ENCODE measurements around the gene CTBS. TPM values are rescaled to one million over a fixed set of nuclear protein-coding genes. Genes with fewer than 3 reads are reported as not detected.

The CTBS gene, protein sequence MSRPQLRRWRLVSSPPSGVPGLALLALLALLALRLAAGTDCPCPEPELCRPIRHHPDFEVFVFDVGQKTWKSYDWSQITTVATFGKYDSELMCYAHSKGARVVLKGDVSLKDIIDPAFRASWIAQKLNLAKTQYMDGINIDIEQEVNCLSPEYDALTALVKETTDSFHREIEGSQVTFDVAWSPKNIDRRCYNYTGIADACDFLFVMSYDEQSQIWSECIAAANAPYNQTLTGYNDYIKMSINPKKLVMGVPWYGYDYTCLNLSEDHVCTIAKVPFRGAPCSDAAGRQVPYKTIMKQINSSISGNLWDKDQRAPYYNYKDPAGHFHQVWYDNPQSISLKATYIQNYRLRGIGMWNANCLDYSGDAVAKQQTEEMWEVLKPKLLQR
- total RNA-seq (ENCODE audit: low replicate concordance), result 7.2 and 11.5 TPM in 2 replicates

GRCh38 chr1:84573967-84574842 is at the start of gene CTBS:
CTBS (minus strand) TSS chr1:84574440; CDS start chr1:84574415, 25 bp downstream.
- Mint-ChIP-seq H3K4me3 (peak within 1 kb of the TSS; percentile 94), H3K36me3 (peaks cover 17% of the 10 kb centered on the region), H3K27me3 (ENCODE audit: insufficient read depth, low read depth) (no peaks in the 10 kb centered on the region), H3K9me3 (peaks cover 2% of the 10 kb centered on the region), H3K4me1 (peaks cover 26% of the 10 kb centered on the region), H3K27ac (peak within 1 kb of the TSS; percentile 90)
- Histone ChIP-seq H3K36me3 (no peaks in the 10 kb centered on the region), H2AFZ (replicated peaks) (peak within 1 kb of the TSS; percentile 90), H3K27me3 (peaks cover 7% of the 10 kb centered on the region), H3K27ac (peak within 1 kb of the TSS; percentile 89), H3K4me1 (peaks cover 28% of the 10 kb centered on the region), H3K79me2 (ENCODE audit: low read depth) (no peaks in the 10 kb centered on the region), H3K4me3 (peak within 1 kb of the TSS; percentile 76), H3K4me2 (peak within 1 kb of the TSS; percentile 96), H4K20me1 (ENCODE audit: low read depth) (peaks cover 2% of the 10 kb centered on the region), H3K9ac (peak within 1 kb of the TSS; percentile 67), H3K9me3 (ENCODE audit: low read depth) (no peaks in the 10 kb centered on the region), H3F3A (ENCODE audit: low read depth) (peaks cover 25% of the 10 kb centered on the region)
- peak; percentile 96 for DNase-seq (ENCODE audit: low spot score)
- TF ChIP-seq EZH2 (IDR thresholded peaks at IDR 0.05) (peak; percentile 57), CTCF (IDR thresholded peaks at IDR 0.05) (no peak), EZH2phosphoT487 (IDR thresholded peaks at IDR 0.05) (no peak)

DNA sequence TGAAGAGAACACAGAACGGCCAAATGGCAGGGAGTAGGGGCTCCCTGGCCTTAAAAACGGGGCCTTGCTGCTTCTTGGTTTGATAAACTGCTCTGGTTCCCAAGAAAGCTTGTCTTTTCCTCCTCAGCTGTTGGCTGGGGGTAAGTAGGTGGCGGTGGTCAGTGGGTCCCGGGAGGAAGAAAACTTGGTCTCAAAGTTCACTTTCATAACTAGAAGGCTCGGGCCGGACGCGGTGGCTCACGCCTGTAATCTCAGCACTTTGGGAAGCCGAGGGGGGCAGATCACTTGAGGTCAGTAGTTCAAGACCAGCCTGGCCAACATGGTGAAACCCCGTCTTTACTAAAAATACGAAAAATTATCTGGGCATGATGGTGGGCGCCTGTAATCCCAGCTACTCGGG is 47.3 kb upstream of the CTBS start:
- Histone ChIP-seq H3K4me3 (no peak overlapping the region), H3K9me3 (ENCODE audit: low read depth) (no peaks in the 10 kb centered on the region), H3K36me3 (no peaks in the 10 kb centered on the region), H3K27me3 (no peaks in the 10 kb centered on the region), H3K4me1 (no peaks in the 10 kb centered on the region), H3K79me2 (ENCODE audit: low read depth) (no peaks in the 10 kb centered on the region), H3F3A (ENCODE audit: low read depth) (peaks cover 7% of the 10 kb centered on the region), H3K9ac (no peak overlapping the region), H2AFZ (replicated peaks) (no peak overlapping the region), H3K27ac (no peak overlapping the region), H3K4me2 (no peak overlapping the region), H4K20me1 (ENCODE audit: low read depth) (no peaks in the 10 kb centered on the region)
- H3K27me3 Mint-ChIP-seq (ENCODE audit: insufficient read depth, low read depth), result peaks cover 2% of the 10 kb centered on the region
- TF ChIP-seq CTCF (IDR thresholded peaks at IDR 0.05) (no peak), EZH2phosphoT487 (IDR thresholded peaks at IDR 0.05) (no peak), EZH2 (IDR thresholded peaks at IDR 0.05) (no peak)
- no peaks in the 10 kb centered on the region for H3K9me3 Mint-ChIP-seq
- H3K36me3 Mint-ChIP-seq, result no peaks in the 10 kb centered on the region
- no peak overlapping the region for H3K27ac Mint-ChIP-seq
- no peak overlapping the region for H3K4me3 Mint-ChIP-seq
- peaks cover 10% of the 10 kb centered on the region for H3K4me1 Mint-ChIP-seq
- no peak for DNase-seq (ENCODE audit: low spot score)

- H3K4me2 ChIP-seq, result peak overlapping the region; percentile 74
- no peaks in the 10 kb centered on the region for H4K20me1 ChIP-seq (ENCODE audit: low read depth)
- H3K4me3 ChIP-seq, result peak overlapping the region; percentile 54
- peak overlapping the region; percentile 86 for H2AFZ ChIP-seq (replicated peaks)
- peak overlapping the region; percentile 28 for H3K9ac ChIP-seq
- no peaks in the 10 kb centered on the region for H3K27me3 ChIP-seq
- peak; percentile 87 for TF ChIP-seq CTCF (IDR thresholded peaks at IDR 0.05)
- no peak for TF ChIP-seq EZH2 (IDR thresholded peaks at IDR 0.05)
- TF ChIP-seq EZH2phosphoT487 (IDR thresholded peaks at IDR 0.05), result no peak
- H3K27me3 Mint-ChIP-seq (ENCODE audit: insufficient read depth, low read depth), result peaks cover 2% of the 10 kb centered on the region
- H3K27ac Mint-ChIP-seq, result no peak overlapping the region
- H3K9me3 ChIP-seq (ENCODE audit: low read depth), result no peaks in the 10 kb centered on the region
- no peaks in the 10 kb centered on the region for H3K36me3 ChIP-seq
- peak overlapping the region; percentile 88 for H3K4me3 Mint-ChIP-seq
- no peaks in the 10 kb centered on the region for H3K36me3 Mint-ChIP-seq
- H3F3A ChIP-seq (ENCODE audit: low read depth), result peaks cover 7% of the 10 kb centered on the region
- H3K27ac ChIP-seq, result peak overlapping the region; percentile 60
- H3K79me2 ChIP-seq (ENCODE audit: low read depth), result no peaks in the 10 kb centered on the region
- no peaks in the 10 kb centered on the region for H3K9me3 Mint-ChIP-seq
- no peaks in the 10 kb centered on the region for H3K4me1 ChIP-seq
- peaks cover 10% of the 10 kb centered on the region for H3K4me1 Mint-ChIP-seq
- peak; percentile 91 for DNase-seq (ENCODE audit: low spot score)
Measured at GRCh38 chr1:84620720-84621313, 46.6 kb upstream of the CTBS start.
